Upper lobe of left lung (tissue), 6 donors: ENCODE measurements around the gene RNF44. TPM values are rescaled to one million over a fixed set of nuclear protein-coding genes. Genes with fewer than 3 reads are reported as not detected.

Source experiments
- ATAC-seq, 2 donors: fragments of 200-7000 bp; cut with Tn5 transposase; one replicate each; pipeline ENCODE4 v1.9.1; 2022; ENCODE audit warnings: mild to moderate bottlenecking in 2 of 2, moderate library complexity in 2 of 2; ENCODE audit not compliant: low FRiP score in 2 of 2
- DNase-seq, 2 donors: peaks; one replicate each; pipeline ENCODE4 v3.0.0-alpha.2; 2019 to 2020
- H3K27ac ChIP-seq, 4 donors: fragments of 200-600 bp; sonication (generic); one replicate each; pipeline ENCODE4 v1.5.1; 2016 to 2019
- H3K27me3 ChIP-seq, 4 donors: fragments of 200-600 bp; sonication (generic); one replicate each; pipeline ENCODE4 v1.5.1; 2017 to 2019
- H3K36me3 ChIP-seq, 4 donors: fragments of 200-600 bp; sonication (generic); one replicate each; pipeline ENCODE4 v1.5.1; 2016 to 2019
- H3K4me1 ChIP-seq, 4 donors: fragments of 200-600 bp; sonication (generic); one replicate each; pipeline ENCODE4 v1.5.1; 2018 to 2019
- H3K4me3 ChIP-seq, 4 donors: fragments of 200-600 bp; sonication (generic); one replicate each; pipeline ENCODE4 v1.5.1; 2017 to 2019; ENCODE audit warnings: mild to moderate bottlenecking in 2 of 4, moderate library complexity in 1 of 4
- H3K9me3 ChIP-seq, 4 donors: fragments of 200-600 bp; sonication (generic); one replicate each; pipeline ENCODE4 v1.5.1; 2018 to 2019
- CTCF ChIP-seq, 6 experiments: fragments of 450-650 bp in 4 of 6; fragments of 200-600 bp in 2 of 6; sonication (generic) in 2 of 6; IDR thresholded peaks; one replicate each; pipeline ENCODE4 v1.5.1; 2016 to 2019; ENCODE audit warnings: antibody characterized with exemption in 6 of 6
- EP300 ChIP-seq, 4 donors: sonication (generic); formaldehyde crosslinking; IDR thresholded peaks; one replicate each; pipeline ENCODE4 v1.5.1; 2017; ENCODE audit warnings: antibody characterized with exemption in 4 of 4, control low read depth in 2 of 4
- POLR2A ChIP-seq, 4 donors: fragments of 450-650 bp; IDR thresholded peaks; one replicate each; pipeline ENCODE4 v1.5.1; 2016 to 2017; ENCODE audit warnings: antibody characterized with exemption in 4 of 4, mild to moderate bottlenecking in 2 of 4
- POLR2AphosphoS5 ChIP-seq, 2 donors: sonication (generic); formaldehyde crosslinking; IDR thresholded peaks; one replicate each; pipeline ENCODE4 v1.5.1; 2017; ENCODE audit warnings: antibody characterized with exemption in 2 of 2
- WGBS, 2 donors: methylation state at CpG; one replicate each; pipeline ENCODE4 v1.1.5; 2017 to 2018; 5-methylcytosine and 5-hydroxymethylcytosine counted together
- total RNA-seq, 6 donors: library from RNA; depleted of rRNA in 4 of 6; stranded (reverse); fragments of >200 nt in 4 of 6; gene quantifications; one replicate each; pipeline versions ENCODE4 v1.1.0 to v1.2.1, GENCODE V29; 2016 to 2021
- donor health status: DM: no; HTN: no; CAD: no; lungs with moderate emphysema.
- donor health status: DM: no; HTN: yes; CAD: no; lungs with severe emphysema.

Gene RNF44
- total RNA-seq, 6 donors from 2014 or later: 13.4 to 76.5 (median 51.7) TPM

DNA sequence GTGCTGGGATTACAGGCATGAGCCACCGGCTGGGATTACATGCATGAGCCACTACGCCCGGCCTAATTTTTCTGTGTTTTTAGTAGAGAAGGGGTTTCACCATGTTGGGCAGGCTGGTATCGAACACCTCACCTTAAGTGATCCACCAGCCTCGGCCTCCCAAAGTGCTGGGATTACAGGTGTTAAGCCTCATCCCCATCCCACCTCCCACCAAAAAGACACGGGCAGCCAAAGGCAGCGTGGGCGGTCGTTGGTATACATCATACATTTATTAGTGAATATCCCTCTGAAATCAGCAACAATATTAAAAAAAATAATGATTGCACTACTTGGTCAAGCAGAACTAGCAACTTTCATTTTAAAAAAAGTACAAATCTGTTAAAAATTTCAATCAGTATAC lies 10.7 kb downstream of the RNF44 start:
- WGBS, 2 donors: 94 to 99% methylated on average over 9 of the region's 9 CpGs
- no peaks in the 10 kb centered on the region for H3K9me3 ChIP-seq
- no peak for TF ChIP-seq POLR2A (IDR thresholded peaks at IDR 0.05)
- TF ChIP-seq POLR2AphosphoS5 (IDR thresholded peaks at IDR 0.05): no peak
- TF ChIP-seq CTCF (IDR thresholded peaks at IDR 0.05): no peak
- no peak for TF ChIP-seq EP300 (IDR thresholded peaks at IDR 0.05)
- H3K36me3 ChIP-seq: peaks cover 2 to 44% (median 42%) of the 10 kb centered on the region in 4 donors
- no peak for DNase-seq
- no peak for ATAC-seq
- H3K27ac ChIP-seq: no peak overlapping the region
- H3K4me1 ChIP-seq: peaks cover 7 to 23% (median 17%) of the 10 kb centered on the region in 4 donors
- H3K27me3 ChIP-seq: no peaks in the 10 kb centered on the region
- H3K4me3 ChIP-seq: no peak overlapping the region

- 95 to 98% methylated on average over 9 of the region's 9 CpGs for WGBS, 2 donors
- no peaks in the 10 kb centered on the region for H3K9me3 ChIP-seq
- H3K27ac ChIP-seq: no peak overlapping the region
- no peak for DNase-seq
- H3K4me3 ChIP-seq: no peak overlapping the region
- no peaks in the 10 kb centered on the region for H3K27me3 ChIP-seq
- H3K4me1 ChIP-seq: peaks cover 4 to 15% (median 9%) of the 10 kb centered on the region in 4 donors
- ATAC-seq: no peak
- no peak for TF ChIP-seq CTCF (IDR thresholded peaks at IDR 0.05)
- TF ChIP-seq POLR2AphosphoS5 (IDR thresholded peaks at IDR 0.05): no peak
- TF ChIP-seq POLR2A (IDR thresholded peaks at IDR 0.05): no peak
- TF ChIP-seq EP300 (IDR thresholded peaks at IDR 0.05): no peak
- H3K36me3 ChIP-seq: peaks cover 2 to 36% (median 34%) of the 10 kb centered on the region in 4 donors
Observed at GRCh38 chr5:176525677-176526076, 11.5 kb downstream of the RNF44 start.

- DNase-seq (no peak), ATAC-seq (no peak)
- 82 to 90% methylated on average over 15 of the region's 15 CpGs for WGBS, 2 donors
Observed at GRCh38 chr5:176524987-176525386, 12.2 kb downstream of the RNF44 start.

DNA sequence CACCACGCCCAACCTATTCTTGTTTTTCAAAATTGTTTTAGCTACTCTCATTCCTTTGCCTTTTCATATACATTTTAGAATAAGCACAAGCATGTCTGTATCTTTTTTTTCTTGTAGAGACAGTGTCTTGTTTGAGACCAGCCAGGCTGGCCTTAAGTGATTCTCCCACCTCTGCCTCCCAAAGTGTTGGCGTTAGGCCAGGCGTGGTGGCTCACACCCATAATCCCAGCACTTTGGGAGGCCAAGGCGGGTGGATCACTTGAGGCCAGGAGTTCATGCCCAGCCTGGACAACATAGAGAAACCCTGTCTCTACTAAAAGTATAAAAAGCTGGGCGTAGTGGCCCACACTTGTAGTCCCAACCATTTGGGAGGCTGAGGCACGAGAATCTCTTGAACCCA lies 13.1 kb downstream of the RNF44 start:
- TF ChIP-seq POLR2A (IDR thresholded peaks at IDR 0.05) (no peak), POLR2AphosphoS5 (IDR thresholded peaks at IDR 0.05) (no peak), CTCF (IDR thresholded peaks at IDR 0.05) (no peak), EP300 (IDR thresholded peaks at IDR 0.05) (no peak)
- Histone ChIP-seq H3K4me1 (peaks cover 0 to 1% (median 0%) of the 10 kb centered on the region in 4 donors), H3K27ac (no peak overlapping the region), H3K27me3 (no peaks in the 10 kb centered on the region), H3K36me3 (peaks cover 2 to 21% (median 20%) of the 10 kb centered on the region in 4 donors), H3K9me3 (no peaks in the 10 kb centered on the region), H3K4me3 (no peak overlapping the region)
- 92 to 97% methylated on average over 6 of the region's 6 CpGs for whole genome bisulfite sequencing, 2 donors
- no peak for ATAC-seq
- DNase-seq: no peak

More at GRCh38 chr5:176524987-176525386, 12.2 kb downstream of the RNF44 start:
- Histone ChIP-seq H3K27me3 (no peaks in the 10 kb centered on the region), H3K27ac (no peak overlapping the region), H3K4me1 (peaks cover 0 to 8% (median 4%) of the 10 kb centered on the region in 4 donors), H3K36me3 (peaks cover 2 to 30% (median 28%) of the 10 kb centered on the region in 4 donors), H3K4me3 (no peak overlapping the region), H3K9me3 (no peaks in the 10 kb centered on the region)
- no peak for TF ChIP-seq POLR2AphosphoS5 (IDR thresholded peaks at IDR 0.05)
- TF ChIP-seq CTCF (IDR thresholded peaks at IDR 0.05): no peak
- TF ChIP-seq POLR2A (IDR thresholded peaks at IDR 0.05): no peak
- TF ChIP-seq EP300 (IDR thresholded peaks at IDR 0.05): no peak

DNA sequence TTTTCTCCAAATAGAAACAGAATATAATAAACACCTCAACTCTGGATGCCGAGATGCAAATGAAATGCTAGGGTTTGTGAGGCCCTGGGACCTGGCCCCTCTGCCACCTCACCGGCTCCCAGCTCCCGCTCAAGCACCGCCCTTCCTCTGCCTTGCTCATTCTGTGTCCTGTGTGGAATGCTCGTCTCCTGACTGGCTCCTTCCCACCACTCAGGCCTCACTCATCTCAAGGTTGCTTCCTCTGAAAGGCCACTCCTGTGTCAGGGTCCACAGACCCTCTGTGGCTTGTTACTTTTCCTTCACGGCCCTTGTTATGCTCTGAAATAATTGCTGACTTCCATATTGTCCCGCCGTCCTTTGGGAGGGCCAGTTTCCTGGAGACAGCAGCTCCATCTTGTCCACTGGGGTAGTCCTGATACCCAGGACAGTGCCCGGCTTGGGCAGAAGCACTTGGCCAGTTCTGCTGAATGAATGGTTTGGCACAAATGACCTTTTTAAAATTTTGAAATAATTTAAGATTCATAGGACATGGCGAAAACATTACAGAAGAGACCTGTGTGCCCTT lies 15.4 kb downstream of the RNF44 start:
- TF ChIP-seq EP300 (IDR thresholded peaks at IDR 0.05) (no peak), POLR2AphosphoS5 (IDR thresholded peaks at IDR 0.05) (no peak), POLR2A (IDR thresholded peaks at IDR 0.05) (no peak), CTCF (IDR thresholded peaks at IDR 0.05) (no peak)
- H3K27ac ChIP-seq: no peak overlapping the region
- no peaks in the 10 kb centered on the region for H3K9me3 ChIP-seq
- no peaks in the 10 kb centered on the region for H3K36me3 ChIP-seq
- H3K4me1 ChIP-seq: no peaks in the 10 kb centered on the region
- DNase-seq: no peak
- H3K27me3 ChIP-seq: no peaks in the 10 kb centered on the region
- no peak overlapping the region for H3K4me3 ChIP-seq
- WGBS, 2 donors: 72 to 75% methylated on average over 10 of the region's 10 CpGs
- no peak for ATAC-seq
